AG09319 (cell line): ENCODE measurements around the gene CA10.

Experiments used
- DNase-seq: peaks from one replicate; pipeline ENCODE4 v3.0.0-alpha.2; 2010; ENCODE audit warnings: low read depth; ENCODE audit errors: extremely low read depth
- TF ChIP-seq, protein P1 (sequence below): IDR thresholded peaks from 2 replicates; pipeline ENCODE4 v1.5.1; 2011; ENCODE audit warnings: low read depth, mild to moderate bottlenecking, inconsistent platforms, low read length, moderate library complexity

The CA10 gene

DNA sequence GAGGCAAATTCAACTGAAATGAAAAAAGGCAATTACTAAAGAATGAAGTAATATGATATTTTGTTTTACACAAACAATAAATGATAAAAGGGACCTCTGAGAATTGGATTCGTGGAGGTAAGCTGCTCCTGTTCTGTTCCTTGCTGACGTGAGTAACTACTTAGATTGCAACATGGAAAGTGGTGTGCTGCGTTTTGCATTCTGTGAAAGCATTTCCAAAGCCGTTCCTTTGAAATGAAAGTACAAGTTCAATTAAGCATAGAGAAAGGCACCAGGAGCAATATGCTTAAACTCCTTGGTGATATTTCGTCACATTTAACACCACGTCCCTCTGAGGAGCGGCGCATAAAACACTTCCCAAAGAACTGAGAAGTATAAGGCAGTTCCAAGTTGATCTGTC is 516.5 kb downstream of the CA10 start:
- TF ChIP-seq, protein P1, sequence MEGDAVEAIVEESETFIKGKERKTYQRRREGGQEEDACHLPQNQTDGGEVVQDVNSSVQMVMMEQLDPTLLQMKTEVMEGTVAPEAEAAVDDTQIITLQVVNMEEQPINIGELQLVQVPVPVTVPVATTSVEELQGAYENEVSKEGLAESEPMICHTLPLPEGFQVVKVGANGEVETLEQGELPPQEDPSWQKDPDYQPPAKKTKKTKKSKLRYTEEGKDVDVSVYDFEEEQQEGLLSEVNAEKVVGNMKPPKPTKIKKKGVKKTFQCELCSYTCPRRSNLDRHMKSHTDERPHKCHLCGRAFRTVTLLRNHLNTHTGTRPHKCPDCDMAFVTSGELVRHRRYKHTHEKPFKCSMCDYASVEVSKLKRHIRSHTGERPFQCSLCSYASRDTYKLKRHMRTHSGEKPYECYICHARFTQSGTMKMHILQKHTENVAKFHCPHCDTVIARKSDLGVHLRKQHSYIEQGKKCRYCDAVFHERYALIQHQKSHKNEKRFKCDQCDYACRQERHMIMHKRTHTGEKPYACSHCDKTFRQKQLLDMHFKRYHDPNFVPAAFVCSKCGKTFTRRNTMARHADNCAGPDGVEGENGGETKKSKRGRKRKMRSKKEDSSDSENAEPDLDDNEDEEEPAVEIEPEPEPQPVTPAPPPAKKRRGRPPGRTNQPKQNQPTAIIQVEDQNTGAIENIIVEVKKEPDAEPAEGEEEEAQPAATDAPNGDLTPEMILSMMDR: no peak
- DNase-seq: no peak

GRCh38 chr17:51640108-51640622 is 518.3 kb downstream of the CA10 start:
- TF ChIP-seq, protein P1: no peak

GRCh38 chr17:51638971-51639370 is 519.5 kb downstream of the CA10 start:
- no peak for DNase-seq
- TF ChIP-seq, protein P1: no peak

More at GRCh38 chr17:51640108-51640622, 518.3 kb downstream of the CA10 start:
- DNase-seq: no peak

DNA sequence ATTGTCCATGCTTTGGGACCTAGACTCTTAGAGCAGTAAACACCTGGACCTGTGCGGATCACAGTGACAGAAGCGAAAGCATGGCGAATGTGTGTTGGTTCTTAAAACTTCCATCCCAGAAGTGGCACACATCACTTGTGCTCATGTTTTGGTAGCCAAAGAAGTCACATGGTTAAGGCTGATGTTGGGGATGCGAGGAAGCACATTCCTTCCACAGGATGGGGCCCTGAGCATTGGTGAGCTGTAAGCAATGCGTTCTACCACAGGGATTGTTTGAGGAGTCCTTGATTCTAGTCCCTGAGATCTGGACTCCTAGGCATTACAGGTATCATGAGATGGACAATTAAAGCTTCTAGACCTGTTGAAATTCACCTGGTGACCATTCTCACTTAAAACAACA is 522.2 kb downstream of the CA10 start:
- TF ChIP-seq, protein P1: no peak
- no peak for DNase-seq

GRCh38 chr17:51630101-51630671 is 528.3 kb downstream of the CA10 start:
- TF ChIP-seq, protein P1: no peak
- DNase-seq: no peak

DNA sequence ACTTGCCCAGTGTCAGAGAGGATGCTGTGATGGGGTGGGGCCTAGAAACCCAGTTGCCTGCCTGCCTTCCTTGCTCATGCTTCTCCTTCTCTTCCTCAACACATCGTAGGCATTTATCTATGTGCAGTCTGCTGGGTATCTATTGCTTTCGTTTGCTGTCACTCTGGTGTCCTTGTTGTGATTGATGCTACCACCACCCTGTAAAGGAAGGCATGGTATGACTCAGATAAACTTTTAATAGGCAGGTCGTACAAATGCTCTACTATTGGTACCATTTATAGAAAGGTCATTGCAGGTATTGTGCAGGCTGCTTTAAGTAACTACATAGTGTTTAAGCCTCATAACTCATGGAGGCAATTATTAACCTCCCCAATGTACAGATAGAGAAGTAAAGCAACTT is 529.3 kb downstream of the CA10 start:
- no peak for DNase-seq
- TF ChIP-seq, protein P1: no peak

DNA sequence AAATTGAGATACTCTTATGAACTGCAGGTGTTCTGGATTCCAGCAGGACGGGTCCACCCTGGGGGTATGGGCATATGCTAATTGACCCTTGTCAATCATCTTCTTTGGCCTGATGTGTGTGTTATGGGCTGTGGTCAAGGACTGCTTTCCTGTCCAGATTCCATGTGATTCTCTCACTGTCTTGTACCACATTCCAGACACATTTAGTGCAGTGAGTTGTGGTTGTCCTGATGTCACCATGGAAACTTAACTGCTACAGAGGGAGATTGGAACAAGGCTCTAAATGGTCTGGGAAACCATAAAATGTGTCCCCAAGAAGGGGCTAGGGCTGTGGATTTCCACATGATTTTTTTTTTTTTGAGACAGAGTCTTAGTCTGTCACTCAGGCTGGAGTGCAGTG is 530.7 kb downstream of the CA10 start:
- TF ChIP-seq, protein P1: no peak
- no peak for DNase-seq
